GM23338 (cell line): ENCODE data around the gene ECM2. TPM values are rescaled to one million over a fixed set of nuclear protein-coding genes. Genes with fewer than 3 reads are reported as not detected.

Source experiments
- ATAC-seq: fragments of 200-7000 bp; cut with Tn5 transposase; 3 replicates; pipeline ENCODE4 v1.9.1; 2020
- DNase-seq: peaks from one replicate; pipeline ENCODE4 v3.0.0-alpha.2; 2015; ENCODE audit warnings: low spot score
- H2AFZ ChIP-seq: fragments of 200-600 bp; sonication (generic); 2 replicates; pipeline ENCODE4 v1.8.0; 2016; ENCODE audit warnings: antibody characterized with exemption, mild to moderate bottlenecking, moderate library complexity
- H3F3A ChIP-seq: fragments of 200-600 bp; sonication (generic); replicated peaks from 2 replicates; pipeline ENCODE4 v1.8.0; 2017; ENCODE audit warnings: antibody characterized with exemption, mixed run types, low read depth
- H3K27ac ChIP-seq: fragments of 200-600 bp; sonication (generic); 2 replicates; pipeline ENCODE4 v1.6.1; 2016; ENCODE audit warnings: low read depth
- H3K27me3 ChIP-seq: fragments of 200-600 bp; sonication (generic); 2 replicates; pipeline ENCODE4 v1.8.0; 2016; ENCODE audit warnings: mild to moderate bottlenecking, mixed run types, moderate library complexity; ENCODE audit not compliant: insufficient read depth
- H3K36me3 ChIP-seq: fragments of 200-600 bp; sonication (generic); 2 replicates; pipeline ENCODE4 v1.8.0; 2016; ENCODE audit warnings: mild to moderate bottlenecking; ENCODE audit not compliant: insufficient read depth
- H3K4me1 ChIP-seq: fragments of 200-600 bp; sonication (generic); 2 replicates; pipeline ENCODE4 v1.8.0; 2016; ENCODE audit warnings: mild to moderate bottlenecking, moderate library complexity; ENCODE audit not compliant: insufficient read depth
- H3K4me2 ChIP-seq: fragments of 200-600 bp; sonication (generic); 2 replicates; pipeline ENCODE4 v1.7.1; 2017; ENCODE audit warnings: mixed run types
- H3K4me3 ChIP-seq: fragments of 200-600 bp; sonication (generic); 2 replicates; pipeline ENCODE4 v1.6.1; 2016; ENCODE audit warnings: mixed run types
- H3K79me2 ChIP-seq: fragments of 200-600 bp; sonication (generic); replicated peaks from 2 replicates; pipeline ENCODE4 v1.8.0; 2017; ENCODE audit warnings: mild to moderate bottlenecking; ENCODE audit not compliant: insufficient read depth
- H3K9me2 ChIP-seq: fragments of 200-600 bp; sonication (generic); 2 replicates; pipeline ENCODE4 v1.8.0; 2017; ENCODE audit not compliant: insufficient read depth
- H4K20me1 ChIP-seq: fragments of 200-600 bp; sonication (generic); replicated peaks from 2 replicates; pipeline ENCODE4 v1.8.0; 2017; ENCODE audit warnings: mild to moderate bottlenecking; ENCODE audit not compliant: insufficient read depth
- H3K27ac Mint-ChIP-seq: 2 replicates; pipeline ENCODE4 v1.8.0; 2020; ENCODE audit warnings: inconsistent platforms, mild to moderate bottlenecking, moderate library complexity, mixed read lengths
- H3K27me3 Mint-ChIP-seq: 3 replicates; pipeline ENCODE4 v1.8.0; 2022; ENCODE audit warnings: low read depth, mild to moderate bottlenecking, moderate library complexity, mixed read lengths, inconsistent platforms; ENCODE audit not compliant: insufficient read depth, poor library complexity
- H3K36me3 Mint-ChIP-seq: 3 replicates; pipeline ENCODE4 v1.8.0; 2021; ENCODE audit warnings: low read depth, mild to moderate bottlenecking, inconsistent platforms, moderate library complexity, mixed read lengths
- H3K4me1 Mint-ChIP-seq: 3 replicates; pipeline ENCODE4 v1.8.0; 2020; ENCODE audit warnings: mild to moderate bottlenecking, inconsistent platforms, mixed read lengths
- H3K4me3 Mint-ChIP-seq: 3 replicates; pipeline ENCODE4 v1.8.0; 2021; ENCODE audit warnings: moderate library complexity, mild to moderate bottlenecking, inconsistent platforms, mixed read lengths
- H3K9me3 Mint-ChIP-seq: 3 replicates; pipeline ENCODE4 v1.8.0; 2020; ENCODE audit warnings: moderate library complexity, mild to moderate bottlenecking, inconsistent platforms, mixed read lengths
- CREB1 ChIP-seq: fragments of 250-450 bp; sonication (Bioruptor Pico); IDR thresholded peaks from 2 replicates; pipeline ENCODE4 v1.5.0; 2020; ENCODE audit warnings: low read depth, mild to moderate bottlenecking, moderate library complexity
- EZH2 ChIP-seq: fragments of 200-600 bp; sonication (generic); IDR thresholded peaks from one replicate; pipeline ENCODE4 v1.8.0; 2017; ENCODE audit warnings: antibody characterized with exemption, mild to moderate bottlenecking, low read depth; ENCODE audit not compliant: unreplicated experiment
- EZH2phosphoT487 ChIP-seq: fragments of 200-600 bp; sonication (generic); IDR thresholded peaks from one replicate; pipeline ENCODE4 v1.8.1; 2018; ENCODE audit warnings: antibody characterized with exemption; ENCODE audit not compliant: unreplicated experiment
- JUNB ChIP-seq: IDR thresholded peaks from one replicate; pipeline ENCODE4 v1.6.1; 2016; ENCODE audit warnings: antibody characterized with exemption; ENCODE audit not compliant: unreplicated experiment
- NANOG ChIP-seq: IDR thresholded peaks from 2 replicates; pipeline ENCODE4 v1.6.1; 2016; ENCODE audit warnings: antibody characterized with exemption, borderline replicate concordance
- POLR2AphosphoS5 ChIP-seq: IDR thresholded peaks from 2 replicates; pipeline ENCODE4 v1.6.1; 2016; ENCODE audit warnings: antibody characterized with exemption, low read depth
- REST ChIP-seq: IDR thresholded peaks from one replicate; pipeline ENCODE4 v1.6.1; 2018; ENCODE audit warnings: antibody characterized with exemption; ENCODE audit not compliant: unreplicated experiment
- STAT1 ChIP-seq: IDR thresholded peaks from one replicate; pipeline ENCODE4 v1.6.1; 2016; ENCODE audit warnings: antibody characterized with exemption; ENCODE audit not compliant: unreplicated experiment
- ZNF114 ChIP-seq: fragments of 250-450 bp; sonication (Bioruptor Pico); IDR thresholded peaks from 2 replicates; pipeline ENCODE4 v1.5.0; 2020; ENCODE audit warnings: mild to moderate bottlenecking, moderate library complexity
- ZNF331 ChIP-seq: fragments of 250-450 bp; sonication (Bioruptor Pico); IDR thresholded peaks from 2 replicates; pipeline ENCODE4 v1.5.0; 2020; ENCODE audit warnings: low read depth, mild to moderate bottlenecking, moderate library complexity
- polyA plus RNA-seq: library from polyadenylated mRNA; unstranded; fragments of >200 nt; fragmentation: Nextera tagmentation; extraction: Ambion mirVana; gene quantifications from 2 replicates; pipeline ENCODE4 v1.2.1, GENCODE V29; 2016
- total RNA-seq: library from RNA; depleted of rRNA; stranded (reverse); fragments of >200 nt; shearing (Covaris generic); gene quantifications from 2 replicates; pipeline ENCODE4 v1.2.3, GENCODE V29; 2014
- TF ChIP-seq, protein P1 (sequence below): IDR thresholded peaks from 2 replicates; pipeline ENCODE4 v1.6.1; 2016; ENCODE audit warnings: antibody characterized with exemption

Gene ECM2
- total and polyA plus RNA-seq, 2 experiments from 2014 or later, result 0.79 TPM; not detected in 1

DNA sequence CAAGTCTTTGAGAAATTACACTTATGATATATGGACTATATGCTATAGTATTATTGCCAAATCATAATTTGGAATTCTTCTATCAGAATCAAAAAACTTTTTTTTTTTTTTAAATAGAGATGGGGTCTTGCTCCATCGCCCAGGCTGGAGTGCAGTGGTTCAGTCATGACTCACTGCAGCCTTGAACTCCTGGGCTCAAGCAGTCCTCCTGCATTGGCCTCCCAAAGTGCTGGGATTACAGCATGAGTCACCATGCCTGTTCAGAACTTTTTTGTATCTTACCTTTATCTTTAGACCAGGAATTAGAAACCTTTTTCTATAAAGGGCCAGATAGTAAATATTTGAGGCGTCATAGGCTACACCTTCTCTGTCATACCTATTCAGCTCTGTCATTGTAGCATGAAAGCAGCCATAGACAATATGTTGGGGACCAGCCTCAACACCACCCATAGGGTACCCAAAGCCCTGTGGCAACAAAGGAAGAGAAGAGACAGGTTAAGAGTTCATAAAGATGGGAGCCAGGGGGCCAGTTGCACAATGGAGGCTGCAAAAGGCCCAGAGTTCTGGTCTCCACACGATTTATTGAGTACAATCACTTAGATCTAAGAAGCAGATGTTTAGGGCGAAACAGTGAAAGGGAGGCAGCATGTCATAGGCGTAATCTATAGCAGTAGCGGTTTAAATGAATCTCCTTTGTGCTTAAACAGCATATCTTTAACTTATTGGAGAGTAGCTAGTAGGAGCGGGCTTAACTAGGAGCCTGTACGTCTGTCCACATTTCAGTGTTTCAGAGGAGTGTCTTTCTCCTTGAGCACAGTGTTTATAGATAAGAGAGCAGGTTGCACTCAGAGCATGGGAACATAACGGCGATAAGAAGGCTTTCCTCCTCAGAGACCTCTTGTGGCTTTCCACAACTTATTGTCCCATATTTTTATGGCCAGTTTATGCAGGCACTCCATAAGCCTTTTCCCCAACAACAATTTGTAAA, 12.5 kb downstream of the ECM2 start (continued):
- no peak for TF ChIP-seq REST
- TF ChIP-seq ZNF331, result no peak
- TF ChIP-seq STAT1, result no peak
- no peak for TF ChIP-seq NANOG
- no peak for TF ChIP-seq JUNB
- TF ChIP-seq ZNF114 (CRISPR knock-in tag), result no peak
- TF ChIP-seq CREB1, result no peak

GRCh38 chr9:92520837-92521236, 15.0 kb downstream of the ECM2 start:
- no peaks in the 10 kb centered on the region for H3F3A ChIP-seq
- no peak for TF ChIP-seq POLR2AphosphoS5
- TF ChIP-seq CREB1, result no peak
- no peak for TF ChIP-seq STAT1
- TF ChIP-seq, protein P1, sequence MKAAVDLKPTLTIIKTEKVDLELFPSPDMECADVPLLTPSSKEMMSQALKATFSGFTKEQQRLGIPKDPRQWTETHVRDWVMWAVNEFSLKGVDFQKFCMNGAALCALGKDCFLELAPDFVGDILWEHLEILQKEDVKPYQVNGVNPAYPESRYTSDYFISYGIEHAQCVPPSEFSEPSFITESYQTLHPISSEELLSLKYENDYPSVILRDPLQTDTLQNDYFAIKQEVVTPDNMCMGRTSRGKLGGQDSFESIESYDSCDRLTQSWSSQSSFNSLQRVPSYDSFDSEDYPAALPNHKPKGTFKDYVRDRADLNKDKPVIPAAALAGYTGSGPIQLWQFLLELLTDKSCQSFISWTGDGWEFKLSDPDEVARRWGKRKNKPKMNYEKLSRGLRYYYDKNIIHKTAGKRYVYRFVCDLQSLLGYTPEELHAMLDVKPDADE, result no peak
- TF ChIP-seq REST, result no peak
- no peak for TF ChIP-seq NANOG
- no peak for TF ChIP-seq EZH2
- no peak for TF ChIP-seq ZNF331
- no peak for TF ChIP-seq EZH2phosphoT487
- no peak for TF ChIP-seq JUNB
- TF ChIP-seq ZNF114 (CRISPR knock-in tag), result no peak

More at GRCh38 chr9:92520837-92521236, 15.0 kb downstream of the ECM2 start:
- H3K4me2 ChIP-seq, result no peak overlapping the region
- Mint-ChIP-seq H3K4me1 (peaks cover 6% of the 10 kb centered on the region; the same call in 2 of the 3 replicates), H3K9me3 (no peaks in the 10 kb centered on the region), H3K27ac (no peak overlapping the region), H3K36me3 (no peaks in the 10 kb centered on the region), H3K27me3 (peaks cover 6% of the 10 kb centered on the region), H3K4me3 (no peak overlapping the region)
- H3K36me3 ChIP-seq, result no peaks in the 10 kb centered on the region
- no peaks in the 10 kb centered on the region for H4K20me1 ChIP-seq
- no peak overlapping the region for H3K27ac ChIP-seq
- no peak overlapping the region for H2AFZ ChIP-seq
- no peak for DNase-seq
- H3K9me2 ChIP-seq, result no peaks in the 10 kb centered on the region
- no peak for ATAC-seq
- H3K4me3 ChIP-seq, result no peak overlapping the region
- H3K79me2 ChIP-seq, result no peaks in the 10 kb centered on the region
- no peaks in the 10 kb centered on the region for H3K27me3 ChIP-seq
- peaks cover 7% of the 10 kb centered on the region; the same call in 1 of the 2 replicates for H3K4me1 ChIP-seq
